Upper lobe of left lung (tissue), 4 donors: ENCODE measurements around the gene NT5DC4.

Experiments used
- POLR2A ChIP-seq, 4 donors: fragments of 450-650 bp; IDR thresholded peaks; one replicate each; pipeline ENCODE4 v1.5.1; 2016 to 2017; ENCODE audit warnings: antibody characterized with exemption in 4 of 4, mild to moderate bottlenecking in 2 of 4
- TF ChIP-seq, protein P1 (sequence below), 6 experiments: fragments of 450-650 bp in 4 of 6; fragments of 200-600 bp in 2 of 6; sonication (generic) in 2 of 6; IDR thresholded peaks; one replicate each; pipeline ENCODE4 v1.5.1; 2016 to 2019; ENCODE audit warnings: antibody characterized with exemption in 6 of 6

DNA sequence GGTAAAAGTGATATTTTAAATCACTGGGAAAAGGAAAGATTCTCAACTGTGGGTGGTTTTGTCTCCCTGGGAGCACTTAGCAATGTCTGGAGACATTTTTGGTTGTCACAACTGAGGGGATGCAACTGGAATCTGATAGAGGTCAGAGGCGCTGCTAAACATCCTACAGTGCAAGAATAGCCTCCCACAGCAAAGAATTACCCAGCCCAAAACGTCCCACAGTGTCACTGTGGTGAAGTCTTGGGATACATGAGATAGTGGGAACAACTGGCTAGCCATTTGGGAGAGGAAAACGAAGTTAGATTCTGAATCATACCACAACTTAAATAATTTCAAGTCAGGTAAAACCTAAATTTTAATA lies 36.4 kb upstream of the NT5DC4 start:
- no peak for TF ChIP-seq POLR2A (IDR thresholded peaks at IDR 0.05)
- TF ChIP-seq, protein P1, sequence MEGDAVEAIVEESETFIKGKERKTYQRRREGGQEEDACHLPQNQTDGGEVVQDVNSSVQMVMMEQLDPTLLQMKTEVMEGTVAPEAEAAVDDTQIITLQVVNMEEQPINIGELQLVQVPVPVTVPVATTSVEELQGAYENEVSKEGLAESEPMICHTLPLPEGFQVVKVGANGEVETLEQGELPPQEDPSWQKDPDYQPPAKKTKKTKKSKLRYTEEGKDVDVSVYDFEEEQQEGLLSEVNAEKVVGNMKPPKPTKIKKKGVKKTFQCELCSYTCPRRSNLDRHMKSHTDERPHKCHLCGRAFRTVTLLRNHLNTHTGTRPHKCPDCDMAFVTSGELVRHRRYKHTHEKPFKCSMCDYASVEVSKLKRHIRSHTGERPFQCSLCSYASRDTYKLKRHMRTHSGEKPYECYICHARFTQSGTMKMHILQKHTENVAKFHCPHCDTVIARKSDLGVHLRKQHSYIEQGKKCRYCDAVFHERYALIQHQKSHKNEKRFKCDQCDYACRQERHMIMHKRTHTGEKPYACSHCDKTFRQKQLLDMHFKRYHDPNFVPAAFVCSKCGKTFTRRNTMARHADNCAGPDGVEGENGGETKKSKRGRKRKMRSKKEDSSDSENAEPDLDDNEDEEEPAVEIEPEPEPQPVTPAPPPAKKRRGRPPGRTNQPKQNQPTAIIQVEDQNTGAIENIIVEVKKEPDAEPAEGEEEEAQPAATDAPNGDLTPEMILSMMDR (IDR thresholded peaks at IDR 0.05) = no peak
